Breast epithelium (tissue), 4 donors: ENCODE measurements around the gene DMXL2. TPM values are rescaled to one million over a fixed set of nuclear protein-coding genes. Genes with fewer than 3 reads are reported as not detected.

Experiments used
- DNase-seq, 2 donors: peaks; one replicate each; pipeline ENCODE4 v3.0.0-alpha.2; 2019; ENCODE audit warnings: low spot score in 2 of 2
- H3K27ac ChIP-seq, 2 donors: fragments of 200-600 bp; sonication (generic) in 1 of 2; one replicate each; pipeline ENCODE4 v1.5.1; 2016 to 2019; ENCODE audit warnings: mild to moderate bottlenecking in 1 of 2
- H3K27me3 ChIP-seq, 2 donors: fragments of 200-600 bp; sonication (generic) in 1 of 2; one replicate each; pipeline versions ENCODE4 v1.5.1 to v1.6.0; 2017 to 2019; ENCODE audit warnings: control low read depth in 1 of 2, mild to moderate bottlenecking in 1 of 2
- H3K36me3 ChIP-seq: fragments of 200-600 bp; one replicate; pipeline ENCODE4 v1.5.1; 2019
- H3K4me1 ChIP-seq, 2 donors: fragments of 200-600 bp; sonication (generic); one replicate each; pipeline ENCODE4 v1.5.1; 2016 to 2019; ENCODE audit warnings: control low read depth in 1 of 2
- H3K4me3 ChIP-seq, 3 donors: fragments of 200-600 bp; sonication (generic); 1 replicate in 2 of 3; 2 replicates in 1 of 3; pipeline ENCODE4 v1.5.1; 2016 to 2019; ENCODE audit warnings: mild to moderate bottlenecking in 3 of 3, moderate library complexity in 2 of 3
- H3K9me3 ChIP-seq, 2 donors: fragments of 200-600 bp; sonication (generic) in 1 of 2; one replicate each; pipeline ENCODE4 v1.5.1; 2016 to 2019; ENCODE audit warnings: control low read depth in 1 of 2
- CTCF ChIP-seq, 3 donors: fragments of 450-650 bp; IDR thresholded peaks; one replicate each; pipeline ENCODE4 v1.5.1; 2016 to 2017; ENCODE audit warnings: antibody characterized with exemption in 3 of 3, mild to moderate bottlenecking in 3 of 3, moderate library complexity in 3 of 3
- POLR2A ChIP-seq: fragments of 450-650 bp; IDR thresholded peaks from one replicate; pipeline ENCODE4 v1.6.1; 2016; ENCODE audit warnings: antibody characterized with exemption, mild to moderate bottlenecking, moderate library complexity
- POLR2AphosphoS5 ChIP-seq, 3 donors: sonication (generic); formaldehyde crosslinking; IDR thresholded peaks; one replicate each; pipeline ENCODE4 v1.6.1; 2017; ENCODE audit warnings: antibody characterized with exemption in 3 of 3
- intact Hi-C: fragments of 100-400 bp; cut with DNase I; formaldehyde crosslinking; loops from one replicate; pipeline ENCODE4 v1.15.1; 2023; ENCODE audit warnings: low total_unique reads
- total RNA-seq, 3 donors: library from RNA; depleted of rRNA; stranded (reverse); fragments of >200 nt; gene quantifications; one replicate each; pipeline ENCODE4 v1.1.0, GENCODE V29; 2016

Gene DMXL2
- total RNA-seq, 3 donors from 2014 or later: 28.5 to 73.9 (median 36.4) TPM

- no peaks in the 10 kb centered on the region for H3K36me3 ChIP-seq
- no peak for DNase-seq
- intact Hi-C loops: no loop called here
- no peaks in the 10 kb centered on the region for H3K9me3 ChIP-seq
- H3K4me3 ChIP-seq: no peak overlapping the region
- TF ChIP-seq POLR2A: no peak
- TF ChIP-seq CTCF (IDR thresholded peaks at IDR 0.05): no peak
- no peak for TF ChIP-seq POLR2AphosphoS5 (IDR thresholded peaks at IDR 0.05)
- H3K27ac ChIP-seq: no peak overlapping the region
- H3K27me3 ChIP-seq: no peaks in the 10 kb centered on the region
- H3K4me1 ChIP-seq: no peaks in the 10 kb centered on the region
Observed at GRCh38 chr15:51601801-51602200, 20.8 kb downstream of the DMXL2 start.

- H3K9me3 ChIP-seq: no peaks in the 10 kb centered on the region
- no peaks in the 10 kb centered on the region for H3K4me1 ChIP-seq
- TF ChIP-seq POLR2AphosphoS5 (IDR thresholded peaks at IDR 0.05): no peak
- no peak for TF ChIP-seq POLR2A
- no peak for TF ChIP-seq CTCF (IDR thresholded peaks at IDR 0.05)
- H3K36me3 ChIP-seq: no peaks in the 10 kb centered on the region
- H3K27ac ChIP-seq: no peak overlapping the region
- H3K4me3 ChIP-seq: no peak overlapping the region
- H3K27me3 ChIP-seq: no peaks in the 10 kb centered on the region
- no peak for DNase-seq
- intact Hi-C loops: no loop called here
Observed at GRCh38 chr15:51600114-51600513, 22.5 kb downstream of the DMXL2 start.

- no peaks in the 10 kb centered on the region for H3K27me3 ChIP-seq
- H3K4me3 ChIP-seq: no peak overlapping the region
- no peaks in the 10 kb centered on the region for H3K36me3 ChIP-seq
- DNase-seq: no peak
- intact Hi-C loops: no loop called here
- H3K9me3 ChIP-seq: peaks cover 9% of the 10 kb centered on the region in 2 donors
- H3K4me1 ChIP-seq: no peaks in the 10 kb centered on the region
- TF ChIP-seq POLR2A (no peak), POLR2AphosphoS5 (IDR thresholded peaks at IDR 0.05) (no peak), CTCF (IDR thresholded peaks at IDR 0.05) (no peak)
- no peak overlapping the region for H3K27ac ChIP-seq
Observed at GRCh38 chr15:51589881-51590568, 32.5 kb downstream of the DMXL2 start.

- no peaks in the 10 kb centered on the region for H3K4me1 ChIP-seq
- H3K36me3 ChIP-seq: no peaks in the 10 kb centered on the region
- H3K9me3 ChIP-seq: peaks cover 9% of the 10 kb centered on the region in 2 donors
- H3K4me3 ChIP-seq: no peak overlapping the region
- no peaks in the 10 kb centered on the region for H3K27me3 ChIP-seq
- no peak for DNase-seq
- TF ChIP-seq CTCF (IDR thresholded peaks at IDR 0.05): no peak
- no peak for TF ChIP-seq POLR2AphosphoS5 (IDR thresholded peaks at IDR 0.05)
- no peak for TF ChIP-seq POLR2A
- no peak overlapping the region for H3K27ac ChIP-seq
- intact Hi-C loops: no loop called here
Observed at GRCh38 chr15:51588966-51589365, 33.6 kb downstream of the DMXL2 start.

- intact Hi-C loops: no loop called here
Observed at GRCh38 chr15:51585986-51586385, 36.6 kb downstream of the DMXL2 start.

More at GRCh38 chr15:51585986-51586385, 36.6 kb downstream of the DMXL2 start:
- Histone ChIP-seq H3K4me3 (no peak overlapping the region), H3K4me1 (no peaks in the 10 kb centered on the region), H3K9me3 (peaks cover 2 to 13% of the 10 kb centered on the region in 2 donors), H3K36me3 (no peaks in the 10 kb centered on the region), H3K27me3 (no peaks in the 10 kb centered on the region), H3K27ac (no peak overlapping the region)
- DNase-seq: no peak
- TF ChIP-seq POLR2A: no peak
- no peak for TF ChIP-seq CTCF (IDR thresholded peaks at IDR 0.05)
- TF ChIP-seq POLR2AphosphoS5 (IDR thresholded peaks at IDR 0.05): no peak
